Measurements from ENCODE around the gene AOPEP.
"Not testable (repeated sequence)": the region's sequence is repeated elsewhere in the genome, so short reads cannot be mapped to it uniquely, and the experiment has no call there.

- TF ChIP-seq CTCF, EP300 (IDR thresholded peaks at IDR 0.05): not testable (repeated sequence)
Observed at GRCh38 chr9:94848791-94849190, 122.3 kb downstream of the AOPEP start.

Data from upper lobe of left lung (tissue), 4 donors.